ENCODE measurements around the gene UMODL1.

Gene UMODL1

DNA sequence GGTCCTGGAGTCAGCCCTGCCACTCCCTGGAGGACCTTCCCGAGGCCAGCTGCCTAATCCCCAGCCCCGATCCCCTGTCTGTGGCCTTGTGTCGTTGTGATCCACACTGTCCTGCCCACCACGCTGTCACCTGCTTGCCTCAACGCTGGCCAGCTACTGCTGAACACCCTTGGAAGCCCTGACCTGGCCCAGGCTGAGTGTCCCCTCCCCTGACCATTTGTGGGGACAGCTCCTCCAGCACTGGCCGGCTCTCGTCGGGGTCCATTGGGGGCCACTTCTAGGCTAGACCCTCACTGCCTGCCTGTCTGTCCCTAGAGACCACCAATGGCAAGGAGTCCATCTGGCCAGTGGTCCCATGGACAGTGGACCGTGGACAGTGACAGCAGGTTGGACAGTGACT, 12.0 kb upstream of the UMODL1 start:
- H3K27ac ChIP-seq (ENCODE audit: low read length), result no peak overlapping the region
- H3K27me3 ChIP-seq (ENCODE audit: control insufficient read depth, insufficient read depth, low read length), result no peaks in the 10 kb centered on the region
- H3K36me3 ChIP-seq (ENCODE audit: control insufficient read depth, insufficient read depth, low read length), result no peaks in the 10 kb centered on the region
- H3K4me1 ChIP-seq (ENCODE audit: control insufficient read depth, insufficient read depth, low read length), result no peaks in the 10 kb centered on the region; the same call in 1 of the 2 replicates
- no peak for DNase-seq (ENCODE audit: low read depth, low spot score)
- WGBS (ENCODE audit: insufficient coverage, insufficient read length), result no CpG with 5 or more reads among the region's 9 CpGs
- H3K9me3 ChIP-seq (ENCODE audit: control insufficient read depth, insufficient read depth, low read length), result no peaks in the 10 kb centered on the region
- H3K4me3 ChIP-seq (ENCODE audit: low read length), result no peak overlapping the region

DNA sequence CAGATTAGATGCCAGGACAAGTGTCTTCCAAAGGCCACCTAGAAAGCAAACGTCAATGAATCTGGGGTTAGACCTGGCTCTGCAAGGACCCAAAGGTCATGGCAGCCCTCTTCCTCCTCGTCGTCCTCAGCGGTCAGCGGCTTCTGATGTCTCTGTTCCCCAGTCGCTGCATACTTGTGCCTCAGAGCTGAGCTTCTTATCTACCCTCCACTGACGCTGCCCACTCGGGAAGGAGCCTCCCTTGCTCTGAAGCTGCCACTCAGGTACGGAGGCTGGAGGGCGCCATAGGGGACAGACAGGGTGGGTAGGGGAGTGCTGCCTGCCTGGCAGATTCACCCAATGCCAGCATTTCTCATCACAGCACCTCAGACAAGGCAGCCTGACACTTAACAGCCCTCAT, 11.4 kb upstream of the UMODL1 start:
- Histone ChIP-seq H3K4me1 (ENCODE audit: control insufficient read depth, insufficient read depth, low read length) (no peaks in the 10 kb centered on the region; the same call in 1 of the 2 replicates), H3K27me3 (ENCODE audit: control insufficient read depth, insufficient read depth, low read length) (no peaks in the 10 kb centered on the region), H3K27ac (ENCODE audit: low read length) (no peak overlapping the region), H3K36me3 (ENCODE audit: control insufficient read depth, insufficient read depth, low read length) (no peaks in the 10 kb centered on the region), H3K4me3 (ENCODE audit: low read length) (no peak overlapping the region), H3K9me3 (ENCODE audit: control insufficient read depth, insufficient read depth, low read length) (no peaks in the 10 kb centered on the region)
- DNase-seq (ENCODE audit: low read depth, low spot score), result no peak
- WGBS (ENCODE audit: insufficient coverage, insufficient read length), result no CpG with 5 or more reads among the region's 10 CpGs

DNA sequence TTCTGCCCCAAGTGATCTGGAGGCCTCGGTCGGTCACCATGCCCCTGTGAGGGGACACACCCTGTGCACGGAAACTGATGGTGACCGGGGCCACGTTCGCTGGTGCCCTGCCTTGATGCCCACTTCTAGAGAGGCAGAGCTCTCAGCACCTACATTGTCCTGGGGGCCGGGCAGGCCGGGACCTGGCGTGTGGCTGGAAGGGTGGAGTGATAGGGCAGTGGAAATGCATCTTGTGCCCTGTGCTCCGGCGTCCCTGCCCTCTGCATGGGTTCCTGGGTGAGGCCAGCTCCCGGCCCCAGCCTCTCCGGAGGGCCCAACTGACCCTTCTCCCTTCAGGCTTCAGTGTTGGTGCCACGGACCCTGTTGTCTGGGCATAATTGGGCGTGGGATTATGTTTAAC, 11.0 kb upstream of the UMODL1 start:
- WGBS (ENCODE audit: insufficient coverage, insufficient read length), result no CpG with 5 or more reads among the region's 15 CpGs
- Histone ChIP-seq H3K4me3 (ENCODE audit: low read length) (no peak overlapping the region), H3K4me1 (ENCODE audit: control insufficient read depth, insufficient read depth, low read length) (no peaks in the 10 kb centered on the region; the same call in 1 of the 2 replicates), H3K36me3 (ENCODE audit: control insufficient read depth, insufficient read depth, low read length) (no peaks in the 10 kb centered on the region), H3K9me3 (ENCODE audit: control insufficient read depth, insufficient read depth, low read length) (no peaks in the 10 kb centered on the region), H3K27ac (ENCODE audit: low read length) (no peak overlapping the region), H3K27me3 (ENCODE audit: control insufficient read depth, insufficient read depth, low read length) (no peaks in the 10 kb centered on the region)
- DNase-seq (ENCODE audit: low read depth, low spot score), result no peak

DNA sequence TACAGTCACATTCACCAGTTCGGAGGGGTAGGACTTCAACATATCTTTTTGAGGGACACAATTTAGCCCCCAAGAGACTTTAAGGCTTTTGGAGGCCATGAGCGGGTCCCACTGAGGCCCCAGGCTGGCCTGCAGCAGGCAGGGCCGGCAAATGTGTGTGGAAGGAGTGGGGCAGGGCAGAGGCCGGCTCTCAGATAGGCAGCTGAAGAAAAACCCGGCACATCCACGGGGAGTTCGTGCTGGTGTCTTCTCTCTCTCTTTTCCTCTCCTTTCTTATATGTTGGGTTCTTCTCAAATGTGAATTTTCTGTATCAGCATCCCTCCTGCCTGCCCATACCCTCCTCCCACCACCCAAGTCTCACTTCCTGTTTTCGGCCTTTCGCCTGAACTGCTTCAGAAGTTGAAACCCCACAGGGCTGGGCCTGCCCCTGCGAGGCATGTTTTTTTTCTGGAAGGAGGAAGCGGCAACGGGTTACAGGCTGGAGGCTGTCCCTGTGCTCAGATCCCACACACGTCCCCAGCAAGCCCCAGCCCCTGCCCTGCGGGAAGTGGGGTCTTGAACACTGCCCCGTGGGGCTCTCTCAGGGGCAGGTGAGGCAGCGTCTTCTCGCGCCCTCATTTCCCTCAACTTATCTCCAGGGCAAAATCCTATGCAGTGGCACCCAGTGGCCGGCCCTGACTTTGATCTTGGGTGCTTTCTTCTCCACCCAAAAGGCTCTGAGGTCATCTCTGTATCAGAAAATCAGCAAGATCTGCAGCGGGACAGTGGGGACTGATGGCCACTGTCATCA, 9.7 kb upstream of the UMODL1 start:
- no peak overlapping the region for H3K4me3 ChIP-seq (ENCODE audit: low read length)
- no peaks in the 10 kb centered on the region for H3K9me3 ChIP-seq (ENCODE audit: control insufficient read depth, insufficient read depth, low read length)
- no CpG with 5 or more reads among the region's 20 CpGs for WGBS (ENCODE audit: insufficient coverage, insufficient read length)
- no peaks in the 10 kb centered on the region for H3K36me3 ChIP-seq (ENCODE audit: control insufficient read depth, insufficient read depth, low read length)
- H3K4me1 ChIP-seq (ENCODE audit: control insufficient read depth, insufficient read depth, low read length), result no peaks in the 10 kb centered on the region; the same call in 1 of the 2 replicates
- no peaks in the 10 kb centered on the region for H3K27me3 ChIP-seq (ENCODE audit: control insufficient read depth, insufficient read depth, low read length)
- DNase-seq (ENCODE audit: low read depth, low spot score), result no peak
- H3K27ac ChIP-seq (ENCODE audit: low read length), result no peak overlapping the region

DNA sequence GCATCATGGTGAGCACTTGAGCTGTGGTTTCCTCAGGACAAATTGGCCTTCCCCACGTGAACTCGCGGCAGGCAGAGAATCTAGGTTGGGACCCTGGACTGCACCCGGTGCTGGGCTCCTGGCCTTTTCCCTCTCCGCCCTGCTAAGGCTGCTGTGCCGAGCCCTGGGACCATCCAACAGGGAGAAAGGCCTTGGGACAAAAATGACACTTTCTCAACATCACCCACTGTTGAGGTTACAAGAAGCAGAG, 9.2 kb upstream of the UMODL1 start:
- no CpG with 5 or more reads among the region's 6 CpGs for WGBS (ENCODE audit: insufficient coverage, insufficient read length)
- no peak overlapping the region for H3K27ac ChIP-seq (ENCODE audit: low read length)
- no peaks in the 10 kb centered on the region for H3K36me3 ChIP-seq (ENCODE audit: control insufficient read depth, insufficient read depth, low read length)
- no peaks in the 10 kb centered on the region for H3K27me3 ChIP-seq (ENCODE audit: control insufficient read depth, insufficient read depth, low read length)
- no peak for DNase-seq (ENCODE audit: low read depth, low spot score)
- H3K9me3 ChIP-seq (ENCODE audit: control insufficient read depth, insufficient read depth, low read length), result no peaks in the 10 kb centered on the region
- no peak overlapping the region for H3K4me3 ChIP-seq (ENCODE audit: low read length)
- H3K4me1 ChIP-seq (ENCODE audit: control insufficient read depth, insufficient read depth, low read length), result no peaks in the 10 kb centered on the region

DNA sequence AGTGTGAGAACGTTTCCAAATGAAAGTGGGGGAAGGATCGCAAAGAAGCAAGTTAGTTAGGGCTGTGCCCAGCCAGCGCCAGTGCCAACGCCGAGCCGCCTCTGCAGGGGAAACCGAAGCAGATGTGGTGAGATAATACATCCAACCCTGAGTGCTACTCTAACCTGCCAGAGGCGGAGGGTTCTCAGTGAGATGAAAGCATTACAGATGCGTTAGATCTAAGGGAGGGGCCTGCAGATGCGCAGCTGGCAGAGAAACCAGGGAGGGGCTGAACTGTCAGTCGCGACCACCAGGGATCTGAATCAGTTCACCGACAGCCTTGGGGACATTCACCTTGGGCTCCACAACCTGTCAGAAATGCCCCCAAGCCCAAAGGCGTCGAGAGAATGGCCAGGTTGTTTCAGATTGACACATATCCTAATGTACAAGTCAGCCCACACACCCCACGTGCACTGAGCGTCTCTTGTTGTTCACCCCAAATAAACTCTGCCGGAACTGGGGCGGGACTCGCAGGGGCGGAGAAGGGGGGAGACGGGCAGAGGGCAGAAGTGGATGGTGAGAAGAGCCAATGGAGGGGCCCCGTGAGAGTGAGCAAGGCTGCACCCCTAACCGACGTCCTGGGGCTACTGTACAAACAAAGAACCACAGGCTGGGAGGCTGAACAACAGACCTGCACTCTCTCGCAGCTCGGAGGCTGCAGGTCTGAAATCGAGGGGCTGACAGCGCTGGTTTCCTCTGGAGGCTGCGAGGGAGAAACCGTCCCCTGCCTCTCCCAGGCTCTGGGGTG, 8.7 kb upstream of the UMODL1 start:
- Histone ChIP-seq H3K36me3 (ENCODE audit: control insufficient read depth, insufficient read depth, low read length) (no peaks in the 10 kb centered on the region), H3K27ac (ENCODE audit: low read length) (no peak overlapping the region), H3K27me3 (ENCODE audit: control insufficient read depth, insufficient read depth, low read length) (no peaks in the 10 kb centered on the region), H3K4me3 (ENCODE audit: low read length) (no peak overlapping the region), H3K9me3 (ENCODE audit: control insufficient read depth, insufficient read depth, low read length) (no peaks in the 10 kb centered on the region), H3K4me1 (ENCODE audit: control insufficient read depth, insufficient read depth, low read length) (no peaks in the 10 kb centered on the region; the same call in 1 of the 2 replicates)
- no peak for DNase-seq (ENCODE audit: low read depth, low spot score)
- WGBS (ENCODE audit: insufficient coverage, insufficient read length), result no CpG with 5 or more reads among the region's 31 CpGs

DNA sequence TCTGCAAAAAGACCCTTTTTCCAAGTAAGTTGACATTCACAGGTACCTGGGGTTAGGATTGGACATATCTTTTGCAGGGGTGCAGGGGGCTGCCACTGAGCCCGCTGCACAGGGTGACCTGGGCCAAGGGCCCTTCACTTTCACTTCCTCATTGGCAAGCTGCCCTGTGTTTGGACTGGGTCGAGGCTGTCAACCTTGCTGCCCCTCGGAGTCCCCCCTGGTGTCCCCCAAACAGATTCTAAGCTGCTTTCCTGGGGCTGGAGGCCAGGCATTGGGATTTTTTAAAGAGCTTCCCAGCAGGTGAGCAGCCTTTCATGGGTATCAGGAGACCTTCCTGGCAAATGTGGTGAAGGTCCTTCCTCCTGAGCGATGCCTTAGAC, 7.9 kb upstream of the UMODL1 start:
- no peak for DNase-seq (ENCODE audit: low read depth, low spot score)
- H3K27ac ChIP-seq (ENCODE audit: low read length), result no peak overlapping the region
- H3K36me3 ChIP-seq (ENCODE audit: control insufficient read depth, insufficient read depth, low read length), result no peaks in the 10 kb centered on the region
- H3K27me3 ChIP-seq (ENCODE audit: control insufficient read depth, insufficient read depth, low read length), result no peaks in the 10 kb centered on the region
- no peak overlapping the region for H3K4me3 ChIP-seq (ENCODE audit: low read length)
- no CpG with 5 or more reads among the region's 4 CpGs for WGBS (ENCODE audit: insufficient coverage, insufficient read length)
- no peaks in the 10 kb centered on the region; the same call in 1 of the 2 replicates for H3K4me1 ChIP-seq (ENCODE audit: control insufficient read depth, insufficient read depth, low read length)
- no peaks in the 10 kb centered on the region for H3K9me3 ChIP-seq (ENCODE audit: control insufficient read depth, insufficient read depth, low read length)

DNA sequence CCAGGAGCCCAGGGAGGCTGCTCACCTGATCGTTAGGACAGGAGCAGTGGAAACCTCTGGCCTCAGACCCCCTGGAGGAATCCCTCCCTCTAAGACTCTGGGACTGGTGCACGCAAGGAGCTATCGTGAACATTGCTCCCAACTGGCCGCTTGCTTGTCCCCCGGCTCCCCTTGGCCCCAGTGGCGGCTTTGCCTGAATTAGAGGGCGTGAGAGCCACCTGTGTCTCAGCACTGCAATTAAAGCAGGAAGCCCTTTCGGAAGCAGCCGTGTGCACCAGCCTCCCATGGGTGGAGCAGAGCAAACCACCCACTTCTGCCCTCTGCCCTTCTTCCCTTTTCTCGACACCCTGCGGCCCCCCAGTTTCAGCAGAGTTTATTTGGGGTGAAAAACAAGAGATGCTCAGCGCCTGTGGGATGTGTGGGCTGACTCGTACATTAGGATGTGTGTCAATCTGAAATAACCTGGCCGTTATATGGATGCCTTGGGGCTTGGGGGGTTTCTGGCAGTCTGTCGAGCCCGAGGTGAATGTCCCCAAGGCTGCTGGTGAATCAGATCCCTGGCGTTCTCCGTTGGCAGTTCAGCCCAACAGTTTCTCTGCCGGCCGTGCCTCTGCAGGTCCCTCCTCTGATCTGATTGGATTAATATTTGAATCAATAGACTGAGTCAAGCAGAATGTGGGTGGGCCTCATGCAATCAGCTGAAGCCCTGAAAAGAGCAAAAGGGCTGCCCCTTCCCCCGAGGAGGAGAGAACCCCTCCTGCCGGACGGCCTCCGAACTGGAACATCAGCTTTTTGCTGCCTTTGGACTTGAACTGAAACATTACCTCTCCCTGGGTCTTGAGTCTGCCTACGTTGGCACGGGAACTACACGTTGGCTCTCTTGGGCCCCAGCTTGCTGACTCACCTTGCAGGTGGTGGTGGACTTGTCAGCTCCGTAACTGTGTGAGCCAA, 7.3 kb upstream of the UMODL1 start:
- H3K9me3 ChIP-seq (ENCODE audit: control insufficient read depth, insufficient read depth, low read length), result no peaks in the 10 kb centered on the region
- H3K36me3 ChIP-seq (ENCODE audit: control insufficient read depth, insufficient read depth, low read length), result no peaks in the 10 kb centered on the region
- no CpG with 5 or more reads among the region's 28 CpGs for WGBS (ENCODE audit: insufficient coverage, insufficient read length)
- H3K27ac ChIP-seq (ENCODE audit: low read length), result no peak overlapping the region
- DNase-seq (ENCODE audit: low read depth, low spot score), result no peak
- H3K4me1 ChIP-seq (ENCODE audit: control insufficient read depth, insufficient read depth, low read length), result no peaks in the 10 kb centered on the region; the same call in 1 of the 2 replicates
- H3K27me3 ChIP-seq (ENCODE audit: control insufficient read depth, insufficient read depth, low read length), result no peaks in the 10 kb centered on the region
- no peak overlapping the region for H3K4me3 ChIP-seq (ENCODE audit: low read length)

DNA sequence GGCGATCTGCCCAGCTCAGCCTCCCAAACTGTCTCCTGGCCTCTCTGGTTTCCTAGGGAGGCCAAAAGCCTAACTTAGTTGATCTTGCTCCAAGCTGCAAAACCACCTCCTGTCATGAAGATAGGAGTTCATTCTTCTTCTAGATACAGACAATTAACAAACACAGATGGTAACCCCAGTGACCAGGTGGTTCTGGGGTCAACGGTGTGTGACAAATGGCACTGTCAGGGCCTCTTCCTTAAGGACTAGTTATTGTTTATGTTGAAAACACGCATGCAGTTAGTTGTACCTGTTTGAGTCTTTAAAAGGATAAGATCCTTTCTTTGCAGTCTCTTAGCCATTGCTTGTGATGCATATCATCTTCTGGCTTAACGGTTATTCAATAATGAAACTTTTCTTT, 4.6 kb upstream of the UMODL1 start:
- no CpG with 5 or more reads among the region's 4 CpGs for WGBS (ENCODE audit: insufficient coverage, insufficient read length)
- no peak for DNase-seq (ENCODE audit: low read depth, low spot score)
- no peaks in the 10 kb centered on the region for H3K9me3 ChIP-seq (ENCODE audit: control insufficient read depth, insufficient read depth, low read length)
- H3K36me3 ChIP-seq (ENCODE audit: control insufficient read depth, insufficient read depth, low read length), result no peaks in the 10 kb centered on the region
- no peak overlapping the region for H3K4me3 ChIP-seq (ENCODE audit: low read length)
- H3K4me1 ChIP-seq (ENCODE audit: control insufficient read depth, insufficient read depth, low read length), result no peaks in the 10 kb centered on the region; the same call in 1 of the 2 replicates
- H3K27me3 ChIP-seq (ENCODE audit: control insufficient read depth, insufficient read depth, low read length), result no peaks in the 10 kb centered on the region
- H3K27ac ChIP-seq (ENCODE audit: low read length), result no peak overlapping the region

DNA sequence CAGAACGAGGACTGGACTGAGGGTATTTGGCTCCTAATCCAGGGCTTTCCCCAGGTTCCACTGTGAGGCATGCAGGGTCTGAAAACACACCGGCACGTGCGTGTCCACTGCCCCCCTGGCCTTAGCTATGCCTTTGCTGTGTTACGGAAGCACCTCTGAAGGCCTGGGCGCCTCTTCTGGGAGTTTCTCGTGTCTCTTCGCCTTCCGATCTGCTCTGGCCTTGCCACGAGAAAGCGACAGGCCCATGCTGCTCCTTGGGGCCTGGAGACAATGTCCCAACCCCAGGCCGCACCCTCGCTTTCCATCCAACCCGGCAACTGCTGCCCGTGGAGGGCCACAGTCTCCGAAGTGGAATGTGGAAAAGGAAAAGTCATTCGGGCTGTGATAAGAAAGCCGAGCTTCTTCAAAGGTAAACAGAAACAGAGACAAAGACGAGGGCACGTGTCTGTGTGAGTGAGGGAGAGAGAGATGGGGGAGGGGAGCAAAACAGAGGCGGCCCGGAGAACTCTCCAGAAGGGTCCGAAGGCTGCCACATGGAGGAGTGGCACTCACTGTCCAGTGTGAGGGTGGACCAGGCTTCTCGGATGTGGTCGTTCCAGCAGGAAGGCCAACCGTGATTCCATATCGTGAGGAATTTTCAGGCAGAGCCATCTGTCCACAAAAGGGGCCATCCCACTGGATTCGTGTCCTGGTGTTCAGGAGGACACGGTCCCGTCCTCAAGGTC, 3.4 kb upstream of the UMODL1 start:
- H3K27me3 ChIP-seq (ENCODE audit: control insufficient read depth, insufficient read depth, low read length), result no peaks in the 10 kb centered on the region
- no peaks in the 10 kb centered on the region for H3K9me3 ChIP-seq (ENCODE audit: control insufficient read depth, insufficient read depth, low read length)
- no peak overlapping the region for H3K27ac ChIP-seq (ENCODE audit: low read length)
- no peak for DNase-seq (ENCODE audit: low read depth, low spot score)
- no peaks in the 10 kb centered on the region for H3K36me3 ChIP-seq (ENCODE audit: control insufficient read depth, insufficient read depth, low read length)
- no peak overlapping the region for H3K4me3 ChIP-seq (ENCODE audit: low read length)
- H3K4me1 ChIP-seq (ENCODE audit: control insufficient read depth, insufficient read depth, low read length), result no peaks in the 10 kb centered on the region; the same call in 1 of the 2 replicates
- WGBS (ENCODE audit: insufficient coverage, insufficient read length), result no CpG with 5 or more reads among the region's 30 CpGs
